ENCODE measurements around the gene GTF2H2. TPM values are rescaled to one million over a fixed set of nuclear protein-coding genes. Genes with fewer than 3 reads are reported as not detected.
"Not testable (repeated sequence)": the region's sequence is repeated elsewhere in the genome, so short reads cannot be mapped to it uniquely, and the experiment has no call there.

GTF2H2 gene
- polyA plus RNA-seq, 10 donors, result 10.4 to 42.7 (median 18.7) TPM

DNA sequence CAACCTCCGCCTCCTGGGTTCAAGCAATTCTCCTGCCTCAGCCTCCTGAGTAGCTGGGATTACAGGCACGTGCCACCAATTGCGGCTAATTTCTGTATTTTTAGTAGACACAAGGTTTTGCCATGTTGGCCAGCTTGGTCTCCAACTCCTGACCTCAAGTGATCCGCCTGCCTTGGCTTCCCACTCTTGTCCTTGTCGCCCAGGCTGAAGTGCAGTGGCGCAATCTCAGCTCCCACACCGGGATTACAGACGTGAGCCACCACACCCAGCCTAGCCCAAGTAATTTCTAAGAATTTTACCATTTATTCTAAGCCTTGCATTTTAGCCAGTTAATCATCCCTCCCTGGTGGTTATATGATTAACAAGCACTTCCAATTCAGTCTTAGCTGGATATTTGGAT lies 53.3 kb downstream of the GTF2H2 start:
- no peak for DNase-seq

DNA sequence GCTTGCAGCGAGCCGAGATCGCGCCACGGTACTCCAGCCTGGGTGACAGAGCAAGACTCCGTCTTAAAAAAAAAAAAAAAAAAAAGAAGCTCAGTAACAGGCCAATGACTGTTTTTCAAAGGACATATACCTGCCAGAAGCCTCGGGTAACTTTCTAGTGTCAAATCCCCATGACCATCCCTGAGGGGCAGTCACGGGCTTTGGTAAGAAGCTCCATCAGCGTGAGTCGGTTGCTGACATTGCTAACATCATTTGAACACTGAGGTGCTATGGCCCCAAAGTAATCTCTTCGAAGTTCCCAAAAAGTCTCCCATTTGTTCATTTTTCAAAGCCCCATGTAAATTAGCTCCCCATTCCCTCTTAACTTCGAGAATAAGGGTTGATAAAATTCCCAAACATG lies 53.9 kb downstream of the GTF2H2 start:
- no peak for DNase-seq

DNA sequence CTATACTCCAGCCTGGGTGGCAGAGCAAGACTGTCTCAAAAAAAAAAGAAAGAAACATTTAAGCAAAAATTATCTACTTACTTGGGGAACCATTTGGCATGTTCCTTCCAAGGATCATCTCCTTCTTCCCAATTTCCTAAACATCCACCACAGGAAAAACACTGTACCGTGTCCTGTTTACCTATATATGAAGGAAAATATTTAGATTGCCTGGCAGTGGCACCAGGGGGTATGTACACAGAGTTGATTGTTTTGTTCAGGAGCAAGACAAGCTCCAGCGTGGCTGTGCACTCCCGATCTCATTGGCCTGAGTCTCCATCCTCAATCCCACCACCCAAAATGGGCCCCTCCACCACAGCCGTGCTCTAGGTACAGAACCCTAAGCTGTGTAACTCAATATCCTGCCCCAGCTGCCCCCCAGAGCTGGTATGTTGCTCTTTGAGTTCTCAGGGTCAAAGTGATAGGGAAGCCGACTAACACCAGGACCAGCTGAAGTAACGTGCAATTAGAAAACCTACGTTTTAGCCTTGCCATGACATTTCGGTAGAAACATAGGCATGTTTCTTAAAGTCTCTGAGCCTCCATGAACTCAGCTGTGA lies 56.2 kb downstream of the GTF2H2 start:
- no peak for DNase-seq

DNA sequence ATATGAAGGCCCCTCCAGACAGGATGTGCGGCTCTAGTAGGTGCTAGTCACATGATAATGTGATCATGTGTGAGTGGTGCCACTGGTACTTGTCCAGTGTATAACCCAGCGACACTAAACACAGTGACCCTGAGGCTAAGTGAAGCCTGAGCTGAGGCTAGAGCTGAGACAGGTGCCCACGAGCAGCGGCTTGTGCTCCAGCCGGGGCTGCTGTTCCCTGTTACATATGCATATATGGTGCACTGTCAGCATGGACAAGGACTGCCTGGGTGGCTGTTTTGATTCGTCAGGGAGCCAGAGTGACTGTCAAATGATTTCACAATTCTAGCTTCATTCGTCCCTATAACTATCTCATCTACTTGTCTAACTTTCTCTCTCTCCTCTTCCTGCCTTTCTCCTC lies 60.5 kb downstream of the GTF2H2 start:
- not testable (repeated sequence) for DNase-seq

Other genes starting within 250 kb of the GTF2H2 start
- 10 to 100 TPM in 1 of 10 donors, 1 to 10 TPM in 8, under 1 TPM in 1; 0.79 to 13.3 (median 2.9) TPM for gene SERF1A, start 167.0 kb downstream of the GTF2H2 start, polyA plus RNA-seq (ENCODE audit: insufficient read length in 10 of 10)
- 10 to 100 TPM; 28.9 to 45.2 (median 38.4) TPM for gene SMN1, start 142.6 kb downstream of the GTF2H2 start, polyA plus RNA-seq (ENCODE audit: insufficient read length in 10 of 10)
- 10 to 100 TPM in 8 of 10 donors, 1 to 10 TPM in 2; 9.0 to 26.7 (median 12.7) TPM for gene NAIP, start 42.3 kb downstream of the GTF2H2 start, polyA plus RNA-seq (ENCODE audit: insufficient read length in 10 of 10)